Heart left ventricle (tissue), 16 donors: ENCODE measurements around the gene CCDC194. TPM values are rescaled to one million over a fixed set of nuclear protein-coding genes. Genes with fewer than 3 reads are reported as not detected.

Experiments
- ATAC-seq, 4 donors: fragments of 200-7000 bp; cut with Tn5 transposase; one replicate each; pipeline ENCODE4 v1.9.1; 2020 to 2022; ENCODE audit warnings: moderate library complexity in 4 of 4, mild to moderate bottlenecking in 3 of 4, moderate number of reproducible peaks in 1 of 4
- DNase-seq, 5 donors: peaks; one replicate each; pipeline ENCODE4 v3.0.0-alpha.2; 2020
- H3K27ac ChIP-seq, 12 donors: fragments of 200-600 bp; sonication (generic) in 4 of 12; one replicate each; pipeline versions ENCODE4 v1.5.0 to v1.8.0; 2016 to 2022; ENCODE audit warnings: mild to moderate bottlenecking in 2 of 12
- H3K27me3 ChIP-seq, 9 donors: fragments of 200-600 bp; sonication (generic) in 2 of 9; one replicate each; pipeline versions ENCODE4 v1.5.1 to v1.8.0; 2016 to 2022; ENCODE audit warnings: mild to moderate bottlenecking in 3 of 9
- H3K36me3 ChIP-seq, 9 donors: fragments of 200-600 bp; sonication (generic) in 2 of 9; one replicate each; pipeline versions ENCODE4 v1.5.0 to v1.8.0; 2018 to 2022; ENCODE audit warnings: mild to moderate bottlenecking in 2 of 9
- H3K4me1 ChIP-seq, 12 donors: fragments of 200-600 bp; sonication (generic) in 4 of 12; one replicate each; pipeline versions ENCODE4 v1.5.0 to v1.8.0; 2016 to 2022; ENCODE audit warnings: mild to moderate bottlenecking in 3 of 12
- H3K4me3 ChIP-seq, 12 donors: fragments of 200-600 bp; sonication (generic) in 4 of 12; one replicate each; pipeline versions ENCODE4 v1.5.0 to v1.8.0; 2017 to 2022; ENCODE audit warnings: mild to moderate bottlenecking in 9 of 12, moderate library complexity in 4 of 12
- H3K9me3 ChIP-seq, 12 donors: fragments of 200-600 bp; sonication (generic) in 4 of 12; one replicate each; pipeline versions ENCODE4 v1.5.0 to v1.8.0; 2016 to 2022; ENCODE audit warnings: mild to moderate bottlenecking in 1 of 12
- CTCF ChIP-seq, 12 donors: fragments of 200-600 bp; sonication (generic) in 4 of 12; IDR thresholded peaks; one replicate each; pipeline versions ENCODE4 v1.5.0 to v1.8.0; 2018 to 2022; ENCODE audit warnings: antibody characterized with exemption in 12 of 12, mild to moderate bottlenecking in 5 of 12
- POLR2A ChIP-seq, 2 donors: fragments of 450-650 bp; IDR thresholded peaks; one replicate each; pipeline ENCODE4 v1.6.1; 2017; ENCODE audit warnings: antibody characterized with exemption in 2 of 2, mild to moderate bottlenecking in 2 of 2, moderate library complexity in 2 of 2
- WGBS, 4 donors: extraction: QIAGEN DNeasy Blood & Tissue Kit in 2 of 4; methylation state at CpG; one replicate each; pipeline versions ENCODE4 v1.1.5 to v1.1.7; 2013 to 2018; 5-methylcytosine and 5-hydroxymethylcytosine counted together
- intact Hi-C, 10 donors: fragments of 100-400 bp; cut with DNase I; formaldehyde crosslinking; loops; one replicate each; pipeline versions ENCODE4 v1.11.1 to v1.14.2; 2022
- polyA plus RNA-seq, 2 donors: library from polyadenylated mRNA; stranded (reverse); fragments of 200-250 nt; gene quantifications; one replicate each; pipeline ENCODE4 v1.2.3, GENCODE V29; 2013
- total RNA-seq, 9 donors: library from RNA; depleted of rRNA in 2 of 9; stranded (reverse); fragments of >200 nt in 2 of 9; fragmentation: NEBNext Ultra II Directional in 3 of 9; extraction: Animal tissue kit (Norgen Biotek cat#: 25700) in 3 of 9; gene quantifications; one replicate each; pipeline versions ENCODE4 v1.1.0 to v1.2.4, GENCODE V29; 2016 to 2023
- donor health status: ischemic (EF 13 %, LVEDD 7.1; RV severe dilation, severe dysfunction).
- donor health status: healthy with polysubstance abuse.
- donor health status: DM: no; HTN: yes; CAD: no.
- donor health status: DM: no; HTN: no; CAD: no.
- donor health status: ischemic (EF 25% LVEDD 6.9; RV normal size, moderate dysfunction).
- donor health status: ischemic (EF 25% LVEDD 5.7; RV mildly dilated, moderate dysfunction).
- donor health status: healthy.
- donor health status: DM: yes; HTN: yes; CAD: no.
- donor health status: ischemic (EF 35%, LVEDD 5.7; RV mildly dilated, moderate dysfunction).
- donor health status: nonischemic (EF 11% LVEDD 7.7; RV severe dilation, severe dysfunction).
- donor health status: DM: yes; HTN: yes; CAD: no.
- donor health status: PGD.
- donor health status: ischemic (EF 29% LVEDD 5.4; RV normal size, mild dysfunction).
- donor health status: nonischemic (EF 23%, LVEDD 6.1; RV moderate dilation, normal function).

CCDC194 gene
- total and polyA plus RNA-seq, 11 donors: 0.23 to 0.53 (median 0.37) TPM; not detected in 8

GRCh38 chr19:17419621-17420474 lies 25.9 kb upstream of the CCDC194 start, which contains the start of gene MVB12A:
TSS of gene MVB12A (plus strand) at chr19:17420047. CDS start at chr19:17420136, 89 bp downstream.
- Histone ChIP-seq H3K4me1 (peaks cover 0 to 20% (median 9%) of the 10 kb centered on the region in 12 donors), H3K27me3 (no peaks in the 10 kb centered on the region), H3K9me3 (no peaks in the 10 kb centered on the region), H3K27ac (peak within 1 kb of the TSS in 11 of 12 donors; percentile 61 to 90 (median 83)), H3K4me3 (peak within 1 kb of the TSS; percentile 46 to 98 (median 88)), H3K36me3 (peaks cover 0 to 11% (median 1%) of the 10 kb centered on the region in 9 donors)
- DNase-seq: peak; percentile 98 to 99 (median 98)
- intact Hi-C loops: loop anchor here in 2 of 10 donors (1.0 to 5.0 kb wide), 2 partner anchors 42 to 49 kb away; partner anchors contain the start of gene NXNL1 (in 1 of the 2)
- 0 to 3% (median 1%) methylated on average over 6 to 85 of the region's 85 CpGs for WGBS, 4 donors
- TF ChIP-seq POLR2A (IDR thresholded peaks at IDR 0.05) (peak in 1 of 2 donors; percentile 60), CTCF (IDR thresholded peaks at IDR 0.05) (no peak)
- peak; percentile 95 to 99 (median 98) for ATAC-seq

- intact Hi-C loops: loop anchor here in 1 of 10 donors (1.0 kb wide), 1 partner anchor 50 kb away; no protein-coding TSS in a partner anchor
- no peak for TF ChIP-seq POLR2A (IDR thresholded peaks at IDR 0.05)
- TF ChIP-seq CTCF (IDR thresholded peaks at IDR 0.05): no peak
- DNase-seq: no peak
- ATAC-seq: no peak
- WGBS, 4 donors: 28 to 38% (median 33%) methylated on average over 8 of the region's 8 CpGs
- Histone ChIP-seq H3K27me3 (no peaks in the 10 kb centered on the region), H3K4me1 (peaks cover 0 to 18% (median 9%) of the 10 kb centered on the region in 12 donors), H3K9me3 (no peaks in the 10 kb centered on the region), H3K36me3 (peaks cover 0 to 13% (median 8%) of the 10 kb centered on the region in 9 donors), H3K4me3 (peak overlapping the region in 11 of 12 donors; percentile 14 to 98 (median 89)), H3K27ac (peak overlapping the region in 11 of 12 donors; percentile 61 to 90 (median 83))
Observed at GRCh38 chr19:17419154-17419620, 25.2 kb upstream of the CCDC194 start.

GRCh38 chr19:17418710-17419109 lies 24.7 kb upstream of the CCDC194 start:
- WGBS, 4 donors: 47 to 58% (median 51%) methylated on average over 3 of the region's 3 CpGs
- Histone ChIP-seq H3K9me3 (no peaks in the 10 kb centered on the region), H3K36me3 (peaks cover 0 to 15% (median 7%) of the 10 kb centered on the region in 9 donors), H3K4me3 (peak overlapping the region in 2 of 12 donors; percentile 89 to 97), H3K27ac (peak overlapping the region in 6 of 12 donors; percentile 77 to 90 (median 83)), H3K27me3 (no peaks in the 10 kb centered on the region), H3K4me1 (peaks cover 0 to 22% (median 10%) of the 10 kb centered on the region in 12 donors)
- TF ChIP-seq CTCF (IDR thresholded peaks at IDR 0.05) (no peak), POLR2A (IDR thresholded peaks at IDR 0.05) (no peak)
- DNase-seq: no peak
- intact Hi-C loops: loop anchor here in 1 of 10 donors (1.0 kb wide), 1 partner anchor 51 kb away; no protein-coding TSS in a partner anchor
- no peak for ATAC-seq

GRCh38 chr19:17415121-17415520 lies 21.1 kb upstream of the CCDC194 start:
- intact Hi-C loops: no loop called here
- no peaks in the 10 kb centered on the region for H3K9me3 ChIP-seq
- DNase-seq (no peak), ATAC-seq (no peak)
- TF ChIP-seq CTCF (IDR thresholded peaks at IDR 0.05): no peak
- H3K27me3 ChIP-seq: no peaks in the 10 kb centered on the region
- H3K4me1 ChIP-seq: peaks cover 0 to 33% (median 10%) of the 10 kb centered on the region in 12 donors
- WGBS, 4 donors: 74 to 78% (median 76%) methylated on average over 6 of the region's 6 CpGs
- H3K36me3 ChIP-seq: peaks cover 0 to 17% (median 0%) of the 10 kb centered on the region in 9 donors
- no peak overlapping the region for H3K27ac ChIP-seq
- H3K4me3 ChIP-seq: no peak overlapping the region
